Activated CD4-positive, alpha-beta T cell treated with anti-CD3 and anti-CD28 coated beads, Interleukin-2, amount 50 U/mL, for 24 hours (primary cell): ENCODE results near the gene ABHD12.

Source experiments
- DNase-seq, 2 donors: peaks; one replicate each; pipeline ENCODE4 v3.0.0-alpha.2; 2020; ENCODE audit warnings: low read depth in 1 of 2, low spot score in 1 of 2

ABHD12 gene

GRCh38 chr20:25308671-25309394 lies 81.8 kb downstream of the ABHD12 start:
- DNase-seq: no peak

GRCh38 chr20:25308083-25308491 lies 82.5 kb downstream of the ABHD12 start:
- no peak for DNase-seq

- DNase-seq: no peak
These were observed 83.4 kb downstream of the ABHD12 start for GRCh38 chr20:25306991-25307903.

- no peak for DNase-seq
These were observed 86.5 kb downstream of the ABHD12 start for GRCh38 chr20:25304025-25304549.

GRCh38 chr20:25303292-25304024 lies 87.2 kb downstream of the ABHD12 start:
- no peak for DNase-seq

- no peak for DNase-seq
These were observed 88.0 kb downstream of the ABHD12 start for GRCh38 chr20:25302596-25302995.

GRCh38 chr20:25301357-25301920 lies 89.2 kb downstream of the ABHD12 start:
- no peak for DNase-seq

- no peak for DNase-seq
These were observed 90.0 kb downstream of the ABHD12 start for GRCh38 chr20:25300496-25301170.

GRCh38 chr20:25299806-25300205 lies 90.8 kb downstream of the ABHD12 start:
- no peak for DNase-seq

- no peak for DNase-seq
These were observed 93.3 kb downstream of the ABHD12 start for GRCh38 chr20:25297141-25297905.

GRCh38 chr20:25296094-25297093 lies 94.2 kb downstream of the ABHD12 start:
- DNase-seq: no peak

- DNase-seq: no peak
These were observed 95.1 kb downstream of the ABHD12 start for GRCh38 chr20:25295386-25296093.

- DNase-seq: peak; percentile 30 to 36
These were observed 95.9 kb downstream of the ABHD12 start for GRCh38 chr20:25294459-25295385.

GRCh38 chr20:25293910-25294458 lies 96.7 kb downstream of the ABHD12 start:
- DNase-seq: no peak

GRCh38 chr20:25293507-25293906 lies 97.1 kb downstream of the ABHD12 start:
- DNase-seq: no peak

GRCh38 chr20:25292176-25292891 lies 98.3 kb downstream of the ABHD12 start:
- no peak for DNase-seq
